ENCODE measurements around the gene AGGF1. TPM values are rescaled to one million over a fixed set of nuclear protein-coding genes. Genes with fewer than 3 reads are reported as not detected.
A peak's percentile ranks its signal among the peaks of the same experiment; 100 is the strongest.

AGGF1 gene
- polyA plus RNA-seq, 2 of the 4 experiments (the other 2 are of a cell fraction): 15.8 to 32.5 TPM

DNA sequence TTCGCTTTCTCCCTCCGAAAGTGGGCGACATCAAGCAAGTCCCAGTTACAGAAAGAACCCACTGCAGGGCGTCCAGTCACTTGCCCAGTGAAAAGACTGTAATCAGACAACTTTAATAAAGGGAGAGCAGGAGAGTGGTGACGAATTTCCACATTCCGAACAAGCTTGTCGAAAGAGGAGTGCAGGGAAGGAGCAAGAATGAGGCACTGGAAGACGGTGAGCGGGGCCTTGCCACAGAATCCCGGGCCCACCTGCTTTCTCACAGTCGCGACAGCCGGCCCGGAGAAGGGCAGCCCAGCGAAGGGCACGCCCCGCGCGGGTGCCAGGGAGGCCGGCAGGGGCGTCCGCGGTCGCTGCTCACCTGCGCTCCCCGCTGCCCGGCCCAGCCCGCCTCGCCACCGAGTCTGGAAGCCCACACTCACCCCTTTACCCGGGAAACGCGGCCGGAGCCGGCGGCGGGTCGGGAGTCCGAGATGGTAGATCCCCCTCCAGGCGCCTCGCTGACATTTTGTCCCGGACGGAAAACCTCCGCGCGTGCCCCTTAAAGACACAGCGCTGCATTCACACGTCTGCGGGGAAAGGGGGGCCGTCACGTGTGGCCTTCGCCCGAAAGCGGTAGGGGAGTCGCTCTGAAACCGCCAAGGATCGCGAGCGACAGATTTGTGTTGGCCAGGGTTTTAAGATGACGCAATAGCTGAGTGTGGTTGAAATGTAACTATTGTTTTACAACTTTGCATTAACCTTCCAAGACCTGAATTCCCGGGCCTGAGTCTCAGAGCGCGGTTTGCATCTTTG lies 56.7 kb downstream of the AGGF1 start, which contains the start of gene ZBED3 (continued):
- TF ChIP-seq, protein P1, sequence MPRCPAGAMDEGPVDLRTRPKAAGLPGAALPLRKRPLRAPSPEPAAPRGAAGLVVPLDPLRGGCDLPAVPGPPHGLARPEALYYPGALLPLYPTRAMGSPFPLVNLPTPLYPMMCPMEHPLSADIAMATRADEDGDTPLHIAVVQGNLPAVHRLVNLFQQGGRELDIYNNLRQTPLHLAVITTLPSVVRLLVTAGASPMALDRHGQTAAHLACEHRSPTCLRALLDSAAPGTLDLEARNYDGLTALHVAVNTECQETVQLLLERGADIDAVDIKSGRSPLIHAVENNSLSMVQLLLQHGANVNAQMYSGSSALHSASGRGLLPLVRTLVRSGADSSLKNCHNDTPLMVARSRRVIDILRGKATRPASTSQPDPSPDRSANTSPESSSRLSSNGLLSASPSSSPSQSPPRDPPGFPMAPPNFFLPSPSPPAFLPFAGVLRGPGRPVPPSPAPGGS (IDR thresholded peaks at IDR 0.05): no peak
- no peak for TF ChIP-seq KDM1A (IDR thresholded peaks at IDR 0.05; ENCODE audit: low read depth)
- no peak for TF ChIP-seq MAZ (IDR thresholded peaks at IDR 0.05; ENCODE audit: borderline replicate concordance, low read depth, low read length)
- TF ChIP-seq CEBPB (IDR thresholded peaks at IDR 0.05): peak; percentile 86 to 94
- no peak for TF ChIP-seq RNF2 (IDR thresholded peaks at IDR 0.05; ENCODE audit: borderline replicate concordance, low read depth)
- no peak for TF ChIP-seq MAFK (IDR thresholded peaks at IDR 0.05; ENCODE audit: partially characterized antibody)
- no peak for TF ChIP-seq CBX8 (IDR thresholded peaks at IDR 0.05)
- TF ChIP-seq FOSB (CRISPR knock-in tag; IDR thresholded peaks at IDR 0.05): no peak
- no peak for TF ChIP-seq RCOR1 (IDR thresholded peaks at IDR 0.05; ENCODE audit: low read depth, low read length)
- TF ChIP-seq MYC (IDR thresholded peaks at IDR 0.05; ENCODE audit: borderline replicate concordance, low read length): peak; percentile 56; the same call in 1 of the 2 replicates

DNA sequence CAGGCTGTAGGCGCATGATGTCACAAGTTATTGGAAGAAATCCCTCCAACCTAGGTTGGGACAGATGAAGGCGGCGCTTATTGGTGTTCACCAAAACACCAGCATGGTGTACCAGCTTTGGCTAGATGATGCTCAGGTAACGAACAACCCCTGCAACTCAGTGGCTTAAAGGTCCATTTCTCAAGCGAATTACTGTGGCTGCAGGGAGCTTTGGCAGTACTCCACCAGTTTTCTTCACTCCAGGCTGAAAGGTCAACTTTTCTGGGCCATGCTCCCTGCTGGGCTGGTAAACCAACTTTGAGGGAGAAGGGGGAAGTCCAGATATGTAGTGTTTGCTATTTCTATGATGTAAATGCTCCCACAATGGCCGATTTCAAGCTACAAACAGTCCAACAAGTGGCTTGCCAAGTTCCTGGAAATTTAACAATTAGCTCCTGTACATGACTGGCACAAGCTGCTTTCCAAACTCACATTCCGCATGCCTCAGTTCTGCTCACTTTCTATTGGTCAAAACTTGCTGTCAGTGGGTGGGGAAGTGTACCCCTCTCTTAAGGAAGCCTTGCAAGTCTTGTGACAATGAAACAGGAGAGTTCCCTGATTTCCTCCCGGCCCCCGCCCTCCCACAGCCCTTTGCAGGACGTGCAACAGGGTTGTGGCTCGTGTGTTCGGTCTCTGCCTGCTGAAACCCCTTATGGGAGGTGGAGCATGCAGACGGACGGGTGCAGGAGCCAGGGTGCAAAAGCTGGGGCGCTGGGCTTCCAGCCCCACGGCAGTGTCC lies 57.5 kb downstream of the AGGF1 start:
- Histone ChIP-seq H3K4me1 (peaks cover 18% of the 10 kb centered on the region), H3K4me3 (peak overlapping the region; percentile 54), H3K9me3 (no peaks in the 10 kb centered on the region), H3K27ac (peak overlapping the region; percentile 83 to 97), H3K4me2 (peak overlapping the region; percentile 75)
- FAIRE-seq: no peak
- 58% methylated on average over 16 of the region's 16 CpGs for WGBS (ENCODE audit: missing lambda C conversion rate)
- ChIA-PET CTCF (interaction anchor here (1.3 to 5.9 kb wide), 5 partner anchors 10 to 405 kb away, joined by 5 to 58 read pairs (median 7); partner anchors contain the start of gene WDR41), POLR2A (interaction anchor here (1.6 to 2.3 kb wide), 2 partner anchors 404 to 543 kb away, joined by 4 to 10 read pairs; partner anchors contain the start of gene WDR41)
- peak; percentile 69 to 73 for ATAC-seq
- no peak for DNase-seq (ENCODE audit: low read depth in 1 of 2, low spot score in 1 of 2)
- TF ChIP-seq RAD21 (conservative IDR thresholded peaks at IDR 0.05 in 1 of 2, IDR thresholded peaks at IDR 0.05 in 1 of 2) (no peak), PHF8 (IDR thresholded peaks at IDR 0.05; ENCODE audit: borderline replicate concordance, low read depth) (no peak), ZNF302 (CRISPR knock-in tag; IDR thresholded peaks at IDR 0.05) (no peak), NFE2L2 (conservative IDR thresholded peaks at IDR 0.05; ENCODE audit: low read length) (no peak), NPAS2 (CRISPR knock-in tag; IDR thresholded peaks at IDR 0.05; ENCODE audit: borderline replicate concordance) (no peak), MAZ (IDR thresholded peaks at IDR 0.05; ENCODE audit: borderline replicate concordance, low read depth, low read length) (no peak), TP53 (CRISPR knock-in tag; IDR thresholded peaks at IDR 0.05) (no peak), EP300 (IDR thresholded peaks at IDR 0.05) (no peak), TFCP2L1 (CRISPR knock-in tag; IDR thresholded peaks at IDR 0.05) (no peak), MYC (IDR thresholded peaks at IDR 0.05; ENCODE audit: borderline replicate concordance, low read length) (no peak), BHLHE40 (IDR thresholded peaks at IDR 0.05; ENCODE audit: low read depth, low read length) (no peak), MAFK (IDR thresholded peaks at IDR 0.05; ENCODE audit: partially characterized antibody) (no peak), RNF2 (IDR thresholded peaks at IDR 0.05; ENCODE audit: borderline replicate concordance, low read depth) (no peak), JUN (IDR thresholded peaks at IDR 0.05) (no peak), RFX5 (IDR thresholded peaks at IDR 0.05) (no peak), EHF (CRISPR knock-in tag; IDR thresholded peaks at IDR 0.05) (no peak)

DNA sequence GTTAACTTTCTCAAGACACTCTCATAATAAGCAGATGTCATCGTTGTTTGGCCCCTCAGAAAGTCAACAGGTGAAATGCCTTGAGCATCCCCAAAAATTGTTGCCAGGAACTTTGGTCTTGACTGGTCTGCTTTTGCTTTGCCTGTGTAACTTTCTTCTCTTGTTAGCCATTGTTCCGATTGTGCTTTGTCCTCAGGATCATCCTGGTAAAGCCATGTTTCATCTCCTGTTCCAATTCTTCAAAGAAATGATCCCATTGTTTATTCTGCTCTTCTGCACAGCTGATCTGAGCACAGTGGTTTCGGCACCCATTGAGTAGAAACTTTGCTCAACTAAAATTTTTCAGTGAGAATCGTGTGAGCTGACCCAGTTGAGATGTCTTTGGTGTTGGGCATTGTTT lies 65.0 kb downstream of the AGGF1 start:
- ATAC-seq (no peak), FAIRE-seq (peak; percentile 23), DNase-seq (ENCODE audit: low read depth in 1 of 2, low spot score in 1 of 2) (no peak)
- Histone ChIP-seq H3K4me3 (no peak overlapping the region), H3K9me3 (no peaks in the 10 kb centered on the region), H3K27ac (no peak overlapping the region), H3K4me2 (no peak overlapping the region), H3K4me1 (no peaks in the 10 kb centered on the region)
- TF ChIP-seq CEBPB (IDR thresholded peaks at IDR 0.05) (no peak), JUN (IDR thresholded peaks at IDR 0.05) (no peak), MAFK (IDR thresholded peaks at IDR 0.05; ENCODE audit: partially characterized antibody) (no peak), ZSCAN20 (CRISPR knock-in tag; IDR thresholded peaks at IDR 0.05) (no peak), JUNB (IDR thresholded peaks at IDR 0.05) (no peak), MAZ (IDR thresholded peaks at IDR 0.05; ENCODE audit: borderline replicate concordance, low read depth, low read length) (no peak), HDAC2 (IDR thresholded peaks at IDR 0.05) (no peak), HEYL (CRISPR knock-in tag; IDR thresholded peaks at IDR 0.05) (no peak), EP300 (IDR thresholded peaks at IDR 0.05) (no peak)
- ChIA-PET CTCF (interaction anchor here (0.7 to 3.9 kb wide), 2 partner anchors 9 to 18 kb away, joined by 3 to 16 read pairs; no protein-coding TSS in a partner anchor), POLR2A (interaction anchor here (0.7 kb wide), 1 partner anchor 9 kb away, joined by 3 read pairs; no protein-coding TSS in a partner anchor)
- 56% methylated on average over 4 of the region's 4 CpGs for WGBS (ENCODE audit: missing lambda C conversion rate)
